HG03575 (cell line): Measurements from ENCODE around the gene ZNF630.
"Not testable (repeated sequence)": the region's sequence is repeated elsewhere in the genome, so short reads cannot be mapped to it uniquely, and the experiment has no call there.

Experiments
- ATAC-seq: cut with Tn5 transposase; IDR thresholded peaks from one replicate; pipeline ENCODE4 v1.9.1; 2021; ENCODE audit not compliant: unreplicated experiment, insufficient number of reproducible peaks, low FRiP score; ENCODE audit errors: extremely low read depth

Gene ZNF630

DNA sequence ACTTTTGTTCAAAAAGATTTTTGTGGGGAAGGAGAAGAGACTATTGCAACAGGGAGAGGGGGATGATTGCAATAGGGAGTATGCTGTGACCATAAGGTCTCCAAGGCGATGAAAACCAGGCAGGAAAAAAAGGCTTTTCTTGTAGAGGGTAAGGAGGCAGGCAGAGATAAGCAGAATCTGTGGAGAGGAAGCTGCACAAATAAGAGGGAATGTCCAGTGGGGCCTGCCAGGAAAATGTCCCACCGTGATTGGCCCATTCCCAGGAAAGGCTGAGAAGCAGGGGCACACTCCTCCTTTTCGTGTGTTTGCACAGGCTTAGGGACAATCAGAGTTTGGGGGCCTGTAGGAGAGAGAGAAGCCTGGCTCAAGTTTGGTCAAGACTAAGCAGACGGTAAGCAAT, 35.5 kb downstream of the ZNF630 start:
- no peak for ATAC-seq

- not testable (repeated sequence) for ATAC-seq
Measured at GRCh38 chrX:48030641-48031173, 40.7 kb downstream of the ZNF630 start.

DNA sequence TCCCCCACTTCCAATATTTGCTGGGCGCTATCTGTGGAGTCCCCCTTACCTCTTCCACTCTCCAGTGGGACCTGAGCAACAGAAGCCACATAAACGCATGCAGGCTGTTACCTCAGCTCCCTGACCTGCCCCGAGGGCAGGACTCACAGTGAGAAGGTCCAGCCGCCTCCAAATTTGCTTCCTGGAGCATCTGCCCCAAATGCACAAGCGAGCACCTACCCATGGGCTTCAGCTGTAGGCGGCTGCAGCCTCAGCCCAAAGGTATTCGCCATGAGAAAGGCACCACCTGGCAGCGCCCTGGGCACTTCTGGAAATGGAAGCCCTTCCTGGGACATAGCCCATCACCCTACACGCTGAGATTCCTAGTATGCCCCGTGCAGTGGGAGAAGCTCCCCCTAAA, 41.2 kb downstream of the ZNF630 start:
- no peak for ATAC-seq

GRCh38 chrX:48028091-48028490, 43.3 kb downstream of the ZNF630 start:
- ATAC-seq, result no peak

- not testable (repeated sequence) for ATAC-seq
Measured at GRCh38 chrX:48027545-48027944, 43.9 kb downstream of the ZNF630 start.

DNA sequence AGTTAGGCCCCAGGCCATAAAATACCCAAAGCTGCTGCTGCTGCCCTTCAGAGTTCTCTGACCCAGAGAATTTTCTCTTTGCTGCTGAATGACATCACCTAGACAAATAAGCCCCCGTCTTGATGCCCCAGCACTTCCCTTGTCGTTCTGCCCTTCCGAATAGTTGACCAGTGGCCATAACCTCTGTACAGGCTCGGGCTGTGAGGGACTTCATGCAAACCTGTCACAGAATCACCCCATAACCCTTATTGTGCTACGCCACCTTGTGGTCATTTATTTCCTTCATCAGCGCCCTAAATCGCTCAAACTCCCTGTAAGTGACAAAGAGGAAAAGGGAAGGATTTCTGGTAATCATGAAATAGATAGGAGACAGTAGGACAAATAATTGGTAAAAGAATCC, 45.9 kb downstream of the ZNF630 start:
- no peak for ATAC-seq

GRCh38 chrX:48022738-48023137, 48.7 kb downstream of the ZNF630 start:
- no peak for ATAC-seq

- ATAC-seq, result no peak
Measured at GRCh38 chrX:48022100-48022499, 49.3 kb downstream of the ZNF630 start.

DNA sequence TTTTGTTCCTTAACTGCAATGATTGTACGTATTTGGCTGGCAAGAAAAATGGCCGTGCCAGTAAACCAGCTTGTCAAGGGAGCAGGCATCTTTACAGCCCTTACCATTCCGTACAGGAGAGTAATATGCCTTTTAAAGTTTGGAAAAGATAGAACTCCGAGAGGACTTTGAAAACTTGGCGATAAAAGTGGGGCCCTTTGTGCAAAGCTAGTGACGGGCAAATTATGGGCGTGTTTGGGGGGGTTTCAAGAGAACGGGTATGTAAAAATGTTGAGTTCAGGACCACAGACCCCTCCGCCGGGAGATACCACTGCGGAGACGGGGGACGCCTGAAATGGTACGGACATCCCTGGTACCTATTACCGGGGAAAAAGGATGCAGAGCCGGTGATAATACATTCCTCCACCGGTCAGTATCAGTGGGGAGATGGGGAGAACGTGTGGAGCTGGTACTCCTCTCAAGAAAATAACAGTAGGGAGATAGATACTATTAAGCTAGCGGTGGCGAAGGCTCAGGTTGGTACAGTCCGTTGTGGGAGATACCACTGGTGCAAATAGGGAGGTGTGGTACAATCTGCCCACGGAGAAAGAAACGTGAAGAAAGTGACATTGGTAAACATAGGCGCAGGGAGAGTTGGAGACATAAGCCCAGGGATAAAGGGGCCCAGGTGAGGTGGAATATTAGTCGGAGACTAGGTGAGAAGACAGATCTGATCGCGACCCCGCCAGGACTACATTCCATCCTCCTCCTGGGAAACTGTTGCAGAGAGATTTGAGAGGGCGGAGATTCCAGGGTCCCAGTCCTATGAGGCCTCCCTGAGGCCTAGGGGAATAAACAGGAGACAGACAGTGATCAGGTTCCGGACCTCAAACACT, 50.2 kb downstream of the ZNF630 start:
- no peak for ATAC-seq

DNA sequence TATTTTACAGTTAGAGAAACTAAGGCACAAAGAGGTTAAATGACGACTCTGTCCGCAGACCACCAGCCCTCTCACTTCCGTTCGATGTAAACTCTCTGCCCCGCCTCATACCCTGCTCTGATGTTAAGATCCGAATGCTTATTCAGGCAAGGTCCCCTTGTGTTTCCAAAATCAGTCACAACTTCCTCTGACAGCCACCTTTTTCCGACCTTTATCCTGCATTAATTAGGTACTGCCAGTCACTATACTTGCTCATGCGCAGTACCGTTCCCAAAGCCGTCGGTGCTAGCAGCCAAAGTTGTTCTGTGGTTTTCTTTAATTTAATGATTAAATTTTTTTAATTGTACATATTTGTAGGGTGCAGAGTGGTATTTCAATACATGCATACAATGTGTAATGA, 51.0 kb downstream of the ZNF630 start:
- not testable (repeated sequence) for ATAC-seq

DNA sequence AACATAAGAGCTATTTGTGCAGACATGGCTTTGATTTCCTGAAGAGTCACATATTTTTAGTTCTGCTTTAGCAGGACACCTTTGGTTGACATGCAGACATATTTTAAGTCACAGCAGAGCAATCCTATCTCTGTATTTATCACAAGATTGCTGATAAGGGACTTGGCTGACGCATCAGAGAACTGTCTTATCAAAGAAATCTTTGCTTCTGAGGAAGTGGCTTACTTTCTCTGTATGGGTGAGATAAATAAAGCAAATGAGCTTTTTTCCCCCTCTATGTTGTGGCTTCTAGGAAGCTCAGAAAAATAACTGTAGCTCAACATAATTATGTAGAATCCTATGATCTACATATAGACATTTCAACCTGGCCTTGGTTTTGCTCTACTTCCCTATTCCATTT, 51.5 kb downstream of the ZNF630 start:
- not testable (repeated sequence) for ATAC-seq

DNA sequence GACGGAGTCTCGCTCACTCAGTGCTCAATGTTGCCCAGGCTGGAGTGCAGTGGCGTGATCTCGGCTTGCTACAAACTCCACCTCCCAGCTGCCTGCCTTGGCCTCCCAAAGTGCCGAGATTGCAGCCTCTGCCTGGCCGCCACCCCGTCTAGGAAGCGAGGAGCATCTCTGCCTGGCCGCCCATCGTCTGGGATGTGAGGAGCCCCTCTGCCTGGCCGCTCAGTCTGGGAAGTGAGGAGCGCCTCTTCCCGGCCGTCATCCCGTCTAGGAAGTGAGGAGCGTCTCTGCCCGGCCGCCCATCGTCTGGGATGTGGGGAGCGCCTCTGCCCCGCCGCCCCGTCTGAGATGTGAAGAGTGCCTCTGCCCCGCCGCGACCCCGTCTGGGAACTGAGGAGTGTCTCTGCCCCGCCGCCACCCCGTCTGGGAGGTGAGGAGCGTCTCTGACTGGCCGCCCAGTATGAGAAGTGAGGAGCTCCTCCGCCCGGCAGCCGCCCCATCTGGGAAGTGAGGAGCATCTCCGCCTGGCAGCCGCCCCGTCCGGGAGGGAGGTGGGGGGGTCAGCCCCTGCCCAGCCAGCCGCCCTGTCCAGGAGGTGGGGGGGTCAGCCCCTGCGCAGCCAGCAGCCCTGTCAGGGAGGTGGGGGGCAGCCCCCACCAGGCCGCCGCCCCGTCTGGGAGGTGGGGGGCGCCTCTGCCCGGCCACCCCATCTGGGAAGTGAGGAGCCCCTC, 54.7 kb downstream of the ZNF630 start:
- not testable (repeated sequence) for ATAC-seq

GRCh38 chrX:48009445-48009960, 61.9 kb downstream of the ZNF630 start:
- not testable (repeated sequence) for ATAC-seq
